Measurements from ENCODE around the gene PCSK6. TPM values are rescaled to one million over a fixed set of nuclear protein-coding genes. Genes with fewer than 3 reads are reported as not detected.

PCSK6 gene
- total and polyA plus RNA-seq, 2 of the 8 experiments (the other 6 are each of a cell fraction or from before 2014, with no cell fraction given) = 1.9 to 4.0 TPM

DNA sequence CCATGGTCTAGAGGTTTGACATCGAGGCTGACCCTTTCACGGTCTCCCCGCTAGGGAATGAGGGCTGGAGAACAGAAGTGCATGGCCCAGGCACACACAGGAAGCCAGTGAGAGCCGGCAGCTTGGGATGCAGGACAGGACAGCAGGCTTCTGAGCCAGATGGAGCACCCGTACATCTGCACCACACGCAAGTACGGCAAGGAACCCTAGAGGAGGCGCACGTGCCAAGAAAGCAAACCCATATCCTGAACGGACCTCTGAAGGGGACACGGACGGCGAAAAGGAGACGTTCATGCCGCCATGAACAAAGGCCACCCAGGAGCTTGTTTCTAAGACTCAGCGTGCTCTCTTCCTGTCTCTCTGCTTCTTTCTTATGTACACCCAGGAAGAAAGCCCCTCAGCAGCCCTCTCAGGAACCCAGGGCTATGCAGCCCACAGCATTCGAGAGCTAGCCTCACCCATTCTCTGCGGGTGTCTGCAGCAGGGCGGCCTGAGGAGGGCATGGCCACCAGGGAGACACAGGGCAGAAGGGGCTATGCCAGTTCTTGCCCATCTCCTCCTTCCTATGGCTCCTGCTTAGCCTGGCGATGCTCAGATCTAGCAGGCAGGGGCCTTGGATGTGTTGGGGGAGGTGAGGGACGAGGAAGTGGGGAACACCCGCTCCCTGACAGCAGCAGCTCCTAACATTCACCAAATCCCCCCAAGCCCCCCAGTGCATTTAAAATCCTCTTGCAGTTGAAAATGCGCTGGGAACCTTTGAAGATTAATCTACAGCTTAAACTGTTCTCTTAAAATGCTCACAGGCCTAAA is 81.3 kb downstream of the PCSK6 start:
- Histone ChIP-seq H3K4ac (replicated peaks; ENCODE audit: insufficient read length, low read depth, low read length) (no peak overlapping the region), H3K4me1 (replicated peaks in 1 of 4; ENCODE audit: control insufficient read depth in 3 of 4, insufficient read depth in 4 of 4, low read length in 3 of 4) (peaks cover 0 to 11% (median 7%) of the 10 kb centered on the region in 4 experiments; a peak in 6 of 7 replicates), H3K79me1 (ENCODE audit: low read depth, low read length) (no peaks in the 10 kb centered on the region), H3K79me2 (ENCODE audit: control insufficient read depth in 1 of 2, insufficient read depth in 2 of 2, low read length in 2 of 2) (no peaks in the 10 kb centered on the region), H3K23ac (ENCODE audit: insufficient read length) (no peak overlapping the region), H2AFZ (ENCODE audit: low read length) (no peak overlapping the region), H3K4me3 (ENCODE audit: extremely low read depth in 1 of 4, insufficient read depth in 2 of 4, low read depth in 3 of 4, low read length in 4 of 4) (no peak overlapping the region), H3K56ac (replicated peaks; ENCODE audit: insufficient read length, low read depth, low read length) (no peak overlapping the region), H3K27ac (ENCODE audit: low read depth, low read length) (no peak overlapping the region), H4K5ac (ENCODE audit: insufficient read length, low read depth, low read length) (no peak overlapping the region), H2BK5ac (ENCODE audit: low read depth, low read length) (no peak overlapping the region), H2BK12ac (ENCODE audit: low read depth, low read length) (no peak overlapping the region), H3K14ac (ENCODE audit: insufficient read length) (no peak overlapping the region), H3K18ac (ENCODE audit: extremely low read depth, low read length) (no peak overlapping the region), H2BK15ac (ENCODE audit: low read length) (no peak overlapping the region), H3K9me3 (ENCODE audit: insufficient read depth in 2 of 2, low read depth in 1 of 2, low read length in 1 of 2) (no peaks in the 10 kb centered on the region), H2BK20ac (ENCODE audit: low read length) (no peak overlapping the region), H4K91ac (replicated peaks; ENCODE audit: insufficient read length, low read length) (no peak overlapping the region), H3K9ac (replicated peaks in 1 of 4; ENCODE audit: extremely low read depth in 1 of 4, low read depth in 3 of 4, low read length in 3 of 4) (no peak overlapping the region), H4K8ac (ENCODE audit: extremely low read depth, insufficient read depth, low read length) (no peak overlapping the region), H3K4me2 (ENCODE audit: insufficient read depth in 1 of 2, low read depth in 2 of 2, low read length in 2 of 2) (no peak overlapping the region), H3K27me3 (replicated peaks in 1 of 4; ENCODE audit: control insufficient read depth in 3 of 4, extremely low read depth in 1 of 4, insufficient read depth in 3 of 4, low read length in 3 of 4) (no peaks in the 10 kb centered on the region; a peak in 3 of 7 replicates), H2AK5ac (ENCODE audit: low read depth, low read length) (no peak overlapping the region), H2BK120ac (replicated peaks; ENCODE audit: low read depth, low read length) (no peak overlapping the region), H3K23me2 (ENCODE audit: low read depth, low read length) (no peaks in the 10 kb centered on the region), H3K36me3 (ENCODE audit: control insufficient read depth in 2 of 4, insufficient read depth in 4 of 4, low read length in 3 of 4) (no peaks in the 10 kb centered on the region), H4K20me1 (replicated peaks in 1 of 2; ENCODE audit: control insufficient read depth in 1 of 2, insufficient read depth in 2 of 2, low read length in 2 of 2) (no peaks in the 10 kb centered on the region)
- 89% methylated on average over 23 of the region's 23 CpGs; no CpG with 5 or more reads in 1 of the 2 experiments for WGBS, 2 experiments (ENCODE audit: extremely low coverage in 1 of 2, insufficient coverage in 1 of 2, insufficient read length in 1 of 2, insufficient replicate concordance in 2 of 2, low coverage in 1 of 2, low lambda C conversion rate in 2 of 2, missing lambda C conversion rate in 1 of 2)
- TF ChIP-seq, protein P1, sequence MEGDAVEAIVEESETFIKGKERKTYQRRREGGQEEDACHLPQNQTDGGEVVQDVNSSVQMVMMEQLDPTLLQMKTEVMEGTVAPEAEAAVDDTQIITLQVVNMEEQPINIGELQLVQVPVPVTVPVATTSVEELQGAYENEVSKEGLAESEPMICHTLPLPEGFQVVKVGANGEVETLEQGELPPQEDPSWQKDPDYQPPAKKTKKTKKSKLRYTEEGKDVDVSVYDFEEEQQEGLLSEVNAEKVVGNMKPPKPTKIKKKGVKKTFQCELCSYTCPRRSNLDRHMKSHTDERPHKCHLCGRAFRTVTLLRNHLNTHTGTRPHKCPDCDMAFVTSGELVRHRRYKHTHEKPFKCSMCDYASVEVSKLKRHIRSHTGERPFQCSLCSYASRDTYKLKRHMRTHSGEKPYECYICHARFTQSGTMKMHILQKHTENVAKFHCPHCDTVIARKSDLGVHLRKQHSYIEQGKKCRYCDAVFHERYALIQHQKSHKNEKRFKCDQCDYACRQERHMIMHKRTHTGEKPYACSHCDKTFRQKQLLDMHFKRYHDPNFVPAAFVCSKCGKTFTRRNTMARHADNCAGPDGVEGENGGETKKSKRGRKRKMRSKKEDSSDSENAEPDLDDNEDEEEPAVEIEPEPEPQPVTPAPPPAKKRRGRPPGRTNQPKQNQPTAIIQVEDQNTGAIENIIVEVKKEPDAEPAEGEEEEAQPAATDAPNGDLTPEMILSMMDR (IDR thresholded peaks at IDR 0.05; ENCODE audit: control extremely low read depth in 1 of 3, insufficient read depth in 1 of 3, low read depth in 1 of 3, low read length in 3 of 3) = no peak
- TF ChIP-seq SIN3A (conservative IDR thresholded peaks at IDR 0.05 in 1 of 2, IDR thresholded peaks at IDR 0.05 in 1 of 2; ENCODE audit: low read depth in 1 of 2, low read length in 2 of 2) (no peak), KDM5A (IDR thresholded peaks at IDR 0.05; ENCODE audit: low read length) (no peak), NANOG (IDR thresholded peaks at IDR 0.05; ENCODE audit: insufficient read depth, low read depth, low read length, poor library complexity, severe bottlenecking) (no peak), SP1 (IDR thresholded peaks at IDR 0.05; ENCODE audit: low read depth, low read length) (no peak), ATF3 (IDR thresholded peaks at IDR 0.05; ENCODE audit: insufficient read depth, low read depth, low read length) (no peak), CHD1 (IDR thresholded peaks at IDR 0.05; ENCODE audit: low read depth, low read length) (no peak)
- no peak for FAIRE-seq
- ChIA-PET CTCF (ENCODE audit: partially characterized antibody) (interaction anchor here (0.6 to 1.4 kb wide), 6 partner anchors 8 to 146 kb away, joined by 3 to 7 read pairs (median 4); no protein-coding TSS in a partner anchor), POLR2A (ENCODE audit: partially characterized antibody) (interaction anchor here (0.9 kb wide), 1 partner anchor 12 kb away, joined by 3 read pairs; no protein-coding TSS in a partner anchor)
- DNase-seq (ENCODE audit: low read depth in 1 of 2, low spot score in 2 of 2) = peak in 1 of 2 experiments; percentile 45

All from H1 (cell line).